ENCODE results near the gene OR2S2.

OR2S2 gene

GRCh38 chr9:35978792-35979191 is 20.8 kb upstream of the OR2S2 start:
- no peaks in the 10 kb centered on the region for H3K4me1 ChIP-seq (ENCODE audit: low read depth, poor library complexity, severe bottlenecking)
- H3K36me3 ChIP-seq (ENCODE audit: insufficient read depth): no peaks in the 10 kb centered on the region
- H3K27me3 ChIP-seq (ENCODE audit: insufficient read depth, low read depth): no peaks in the 10 kb centered on the region
- H2AFZ ChIP-seq (ENCODE audit: low read depth): no peak overlapping the region
- H3K4me3 ChIP-seq (IDR thresholded peaks at IDR 0.05; ENCODE audit: insufficient read depth, low read depth, low read length): no peak overlapping the region
- no peaks in the 10 kb centered on the region for H4K20me1 ChIP-seq (ENCODE audit: insufficient read depth)
- no peak overlapping the region for H3K9ac ChIP-seq
- H3K4me2 ChIP-seq: no peak overlapping the region
- TF ChIP-seq CTCF (conservative IDR thresholded peaks at IDR 0.05; ENCODE audit: low read depth, low read length): no peak
- H3K27ac ChIP-seq: no peak overlapping the region
- H3K79me2 ChIP-seq (ENCODE audit: insufficient read depth, low read depth): no peaks in the 10 kb centered on the region

DNA sequence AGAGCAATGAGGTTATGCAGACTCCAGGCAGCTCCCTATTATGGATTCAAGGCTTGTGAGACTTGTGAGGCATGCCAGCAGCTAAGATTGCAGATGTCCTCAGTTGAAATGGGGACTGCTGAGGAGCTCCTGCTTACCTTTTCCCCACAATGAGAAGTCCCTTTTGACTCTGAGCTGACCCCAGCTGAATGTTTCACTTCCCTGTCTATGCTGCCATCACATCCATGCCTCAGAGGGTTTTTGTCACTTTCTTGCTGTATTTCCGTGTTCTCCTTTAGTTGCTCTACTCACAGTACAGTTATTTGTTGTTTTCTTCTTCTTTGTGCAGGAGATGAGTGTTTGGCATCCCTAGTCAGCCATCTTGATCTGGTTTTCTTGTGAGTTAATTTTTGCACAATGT is 18.8 kb upstream of the OR2S2 start:
- Histone ChIP-seq H3K36me3 (ENCODE audit: insufficient read depth) (no peaks in the 10 kb centered on the region), H3K4me1 (ENCODE audit: low read depth, poor library complexity, severe bottlenecking) (no peaks in the 10 kb centered on the region), H3K9ac (no peak overlapping the region), H3K27ac (no peak overlapping the region), H4K20me1 (ENCODE audit: insufficient read depth) (no peaks in the 10 kb centered on the region), H3K4me2 (no peak overlapping the region), H2AFZ (ENCODE audit: low read depth) (no peak overlapping the region), H3K27me3 (ENCODE audit: insufficient read depth, low read depth) (no peaks in the 10 kb centered on the region), H3K4me3 (IDR thresholded peaks at IDR 0.05; ENCODE audit: insufficient read depth, low read depth, low read length) (no peak overlapping the region), H3K79me2 (ENCODE audit: insufficient read depth, low read depth) (no peaks in the 10 kb centered on the region)
- no peak for TF ChIP-seq CTCF (conservative IDR thresholded peaks at IDR 0.05; ENCODE audit: low read depth, low read length)

DNA sequence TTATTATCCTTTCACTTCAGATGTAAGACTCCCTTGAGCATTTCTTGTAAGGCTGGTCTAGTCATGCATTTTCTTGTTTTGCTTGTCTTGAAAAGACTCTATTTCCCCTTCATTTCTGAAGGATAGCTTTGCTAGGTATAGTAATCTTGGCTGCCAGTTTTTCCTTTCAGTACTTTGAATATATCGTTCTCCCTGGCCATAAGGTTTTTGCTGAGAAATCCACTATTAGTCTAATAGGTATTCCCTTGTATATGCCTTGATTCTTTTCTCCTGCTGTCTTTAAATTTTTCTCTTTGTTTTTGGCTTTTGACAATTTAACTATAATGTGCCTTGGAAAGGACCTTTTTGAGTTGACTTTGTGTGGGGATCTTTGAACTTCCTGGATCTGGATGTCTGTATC is 16.8 kb upstream of the OR2S2 start:
- Histone ChIP-seq H3K27ac (no peak overlapping the region), H2AFZ (ENCODE audit: low read depth) (no peak overlapping the region)
- no peak for TF ChIP-seq CTCF (conservative IDR thresholded peaks at IDR 0.05; ENCODE audit: low read depth, low read length)

GRCh38 chr9:35972093-35972492 is 14.1 kb upstream of the OR2S2 start:
- Histone ChIP-seq H3K27ac (no peak overlapping the region), H4K20me1 (ENCODE audit: insufficient read depth) (no peaks in the 10 kb centered on the region), H3K4me1 (ENCODE audit: low read depth, poor library complexity, severe bottlenecking) (no peaks in the 10 kb centered on the region), H2AFZ (ENCODE audit: low read depth) (no peak overlapping the region), H3K9ac (no peak overlapping the region), H3K4me3 (IDR thresholded peaks at IDR 0.05; ENCODE audit: insufficient read depth, low read depth, low read length) (no peak overlapping the region), H3K36me3 (ENCODE audit: insufficient read depth) (no peaks in the 10 kb centered on the region), H3K79me2 (ENCODE audit: insufficient read depth, low read depth) (no peaks in the 10 kb centered on the region), H3K27me3 (ENCODE audit: insufficient read depth, low read depth) (no peaks in the 10 kb centered on the region), H3K4me2 (no peak overlapping the region)
- TF ChIP-seq CTCF (conservative IDR thresholded peaks at IDR 0.05; ENCODE audit: low read depth, low read length): no peak

More for the DNA sequence above, 16.8 kb upstream of the OR2S2 start:
- no peak overlapping the region for H3K4me2 ChIP-seq
- H3K79me2 ChIP-seq (ENCODE audit: insufficient read depth, low read depth): no peaks in the 10 kb centered on the region
- no peaks in the 10 kb centered on the region for H3K36me3 ChIP-seq (ENCODE audit: insufficient read depth)
- no peaks in the 10 kb centered on the region for H4K20me1 ChIP-seq (ENCODE audit: insufficient read depth)
- H3K4me3 ChIP-seq (IDR thresholded peaks at IDR 0.05; ENCODE audit: insufficient read depth, low read depth, low read length): no peak overlapping the region
- no peaks in the 10 kb centered on the region for H3K4me1 ChIP-seq (ENCODE audit: low read depth, poor library complexity, severe bottlenecking)
- no peak overlapping the region for H3K9ac ChIP-seq
- no peaks in the 10 kb centered on the region for H3K27me3 ChIP-seq (ENCODE audit: insufficient read depth, low read depth)

GRCh38 chr9:35967042-35967441 is 9.1 kb upstream of the OR2S2 start:
- Histone ChIP-seq H2AFZ (ENCODE audit: low read depth) (no peak overlapping the region), H3K4me2 (no peak overlapping the region), H3K4me1 (ENCODE audit: low read depth, poor library complexity, severe bottlenecking) (no peaks in the 10 kb centered on the region), H4K20me1 (ENCODE audit: insufficient read depth) (no peaks in the 10 kb centered on the region), H3K27me3 (ENCODE audit: insufficient read depth, low read depth) (no peaks in the 10 kb centered on the region), H3K36me3 (ENCODE audit: insufficient read depth) (no peaks in the 10 kb centered on the region), H3K79me2 (ENCODE audit: insufficient read depth, low read depth) (no peaks in the 10 kb centered on the region), H3K9ac (no peak overlapping the region), H3K4me3 (IDR thresholded peaks at IDR 0.05; ENCODE audit: insufficient read depth, low read depth, low read length) (no peak overlapping the region), H3K27ac (no peak overlapping the region)
- no peak for TF ChIP-seq CTCF (conservative IDR thresholded peaks at IDR 0.05; ENCODE audit: low read depth, low read length)

Data from KMS-11 (cell line).